NCI-H2196 (cell line): Measurements from ENCODE around the gene SLC39A3.

Experiments used
- DNase-seq: peaks from one replicate; lab custom pipeline; 2025; ENCODE audit not compliant: unreplicated experiment; lab: John Stamatoyannopoulos, UW

Gene SLC39A3

GRCh38 chr19:2769218-2769617 lies 29.4 kb upstream of the SLC39A3 start:
- DNase-seq = no peak

- no peak for DNase-seq
Measured at GRCh38 chr19:2768365-2769132, 28.7 kb upstream of the SLC39A3 start.

- no peak for DNase-seq
Measured at GRCh38 chr19:2767688-2768087, 27.9 kb upstream of the SLC39A3 start.

- DNase-seq = no peak
Measured at GRCh38 chr19:2766594-2767372, 27.0 kb upstream of the SLC39A3 start.

GRCh38 chr19:2765376-2765775 lies 25.6 kb upstream of the SLC39A3 start:
- no peak for DNase-seq

- no peak for DNase-seq
Measured at GRCh38 chr19:2764945-2765344, 25.1 kb upstream of the SLC39A3 start.

- no peak for DNase-seq
Measured at GRCh38 chr19:2763687-2764086, 23.9 kb upstream of the SLC39A3 start.

- no peak for DNase-seq
Measured at GRCh38 chr19:2762783-2763496, 23.1 kb upstream of the SLC39A3 start.

- no peak for DNase-seq
Measured at GRCh38 chr19:2761876-2762782, 22.3 kb upstream of the SLC39A3 start.

- no peak for DNase-seq
Measured at GRCh38 chr19:2761309-2761677, 21.5 kb upstream of the SLC39A3 start.

- no peak for DNase-seq
Measured at GRCh38 chr19:2759965-2760364, 20.1 kb upstream of the SLC39A3 start.

- DNase-seq = no peak
Measured at GRCh38 chr19:2759362-2759761, 19.5 kb upstream of the SLC39A3 start.

- DNase-seq = no peak
Measured at GRCh38 chr19:2758601-2759313, 18.9 kb upstream of the SLC39A3 start.

- no peak for DNase-seq
Measured at GRCh38 chr19:2756921-2757881, 17.4 kb upstream of the SLC39A3 start.

GRCh38 chr19:2756477-2756876 lies 16.7 kb upstream of the SLC39A3 start:
- DNase-seq = no peak

GRCh38 chr19:2755811-2756210 lies 16.0 kb upstream of the SLC39A3 start:
- no peak for DNase-seq

GRCh38 chr19:2755448-2755705 lies 15.6 kb upstream of the SLC39A3 start:
- DNase-seq = no peak

GRCh38 chr19:2754659-2755447 lies 15.0 kb upstream of the SLC39A3 start:
- DNase-seq = no peak

GRCh38 chr19:2751438-2751830 lies 11.6 kb upstream of the SLC39A3 start:
- no peak for DNase-seq
